ENCODE measurements around the gene RSAD1. TPM values are rescaled to one million over a fixed set of nuclear protein-coding genes. Genes with fewer than 3 reads are reported as not detected.

Gene RSAD1
- total RNA-seq, 2 donors from 2014 or later, result 26.6 to 35.8 TPM

DNA sequence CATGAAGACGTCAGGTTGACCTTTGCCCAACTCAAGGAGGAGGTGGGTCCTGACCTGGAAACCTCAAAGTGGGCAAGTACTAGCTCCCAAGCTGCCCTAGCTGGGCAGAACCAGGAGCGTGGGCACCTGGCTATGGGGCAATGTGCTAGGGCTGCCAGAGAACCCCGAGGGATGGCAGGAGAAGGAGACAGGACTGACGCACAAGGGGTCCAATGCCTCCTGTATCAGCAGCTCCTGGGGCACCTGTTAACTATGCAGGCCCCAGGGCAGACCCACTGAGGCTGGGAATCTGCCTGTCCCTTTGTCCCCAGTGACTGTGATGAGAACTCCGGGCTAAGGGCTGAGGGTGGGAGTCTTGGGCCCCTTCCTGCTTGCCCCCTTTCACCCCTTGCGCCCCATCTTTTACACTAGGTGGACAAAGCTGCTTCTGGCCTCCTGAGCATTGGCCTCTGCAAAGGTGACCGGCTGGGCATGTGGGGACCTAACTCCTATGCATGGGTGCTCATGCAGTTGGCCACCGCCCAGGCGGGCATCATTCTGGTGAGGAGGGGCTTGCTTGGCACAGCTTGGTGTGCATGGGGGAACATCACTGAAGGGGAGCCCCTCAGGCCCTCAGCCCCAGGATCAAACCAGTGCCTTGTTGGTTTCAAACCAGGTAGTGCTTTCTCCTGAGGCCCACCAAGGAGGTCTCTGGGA, 17.7 kb upstream of the RSAD1 start:
- no peak for DNase-seq
- H3K9ac ChIP-seq (ENCODE audit: extremely low read depth, low read length, poor library complexity, severe bottlenecking), result no peak overlapping the region
- H3K4me1 ChIP-seq (ENCODE audit: control insufficient read depth, insufficient read depth, low read length), result no peaks in the 10 kb centered on the region
- no peaks in the 10 kb centered on the region for H3K27me3 Mint-ChIP-seq (ENCODE audit: insufficient read depth)
- H3K9me3 Mint-ChIP-seq, result no peaks in the 10 kb centered on the region
- H3K4me3 ChIP-seq (ENCODE audit: low read length), result no peak overlapping the region
- H3K4me3 Mint-ChIP-seq, result no peak overlapping the region
- 93 to 96% methylated on average over 6 to 9 of the region's 9 CpGs for WGBS, 2 experiments (ENCODE audit: insufficient coverage in 1 of 2, insufficient read length in 1 of 2)
- H3K36me3 ChIP-seq (ENCODE audit: control insufficient read depth, insufficient read depth, low read length), result no peaks in the 10 kb centered on the region
- H3K27ac ChIP-seq (ENCODE audit: low read depth, low read length), result no peak overlapping the region
- H3K36me3 Mint-ChIP-seq (ENCODE audit: low read depth), result peaks cover 22% of the 10 kb centered on the region
- H3K27me3 ChIP-seq (ENCODE audit: control insufficient read depth, insufficient read depth, low read length, poor library complexity, severe bottlenecking), result no peaks in the 10 kb centered on the region
- TF ChIP-seq, protein P1, sequence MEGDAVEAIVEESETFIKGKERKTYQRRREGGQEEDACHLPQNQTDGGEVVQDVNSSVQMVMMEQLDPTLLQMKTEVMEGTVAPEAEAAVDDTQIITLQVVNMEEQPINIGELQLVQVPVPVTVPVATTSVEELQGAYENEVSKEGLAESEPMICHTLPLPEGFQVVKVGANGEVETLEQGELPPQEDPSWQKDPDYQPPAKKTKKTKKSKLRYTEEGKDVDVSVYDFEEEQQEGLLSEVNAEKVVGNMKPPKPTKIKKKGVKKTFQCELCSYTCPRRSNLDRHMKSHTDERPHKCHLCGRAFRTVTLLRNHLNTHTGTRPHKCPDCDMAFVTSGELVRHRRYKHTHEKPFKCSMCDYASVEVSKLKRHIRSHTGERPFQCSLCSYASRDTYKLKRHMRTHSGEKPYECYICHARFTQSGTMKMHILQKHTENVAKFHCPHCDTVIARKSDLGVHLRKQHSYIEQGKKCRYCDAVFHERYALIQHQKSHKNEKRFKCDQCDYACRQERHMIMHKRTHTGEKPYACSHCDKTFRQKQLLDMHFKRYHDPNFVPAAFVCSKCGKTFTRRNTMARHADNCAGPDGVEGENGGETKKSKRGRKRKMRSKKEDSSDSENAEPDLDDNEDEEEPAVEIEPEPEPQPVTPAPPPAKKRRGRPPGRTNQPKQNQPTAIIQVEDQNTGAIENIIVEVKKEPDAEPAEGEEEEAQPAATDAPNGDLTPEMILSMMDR (conservative IDR thresholded peaks at IDR 0.05), result no peak
- H3K27ac Mint-ChIP-seq, result no peak overlapping the region
- no peaks in the 10 kb centered on the region for H3K9me3 ChIP-seq (ENCODE audit: control insufficient read depth, low read length)
- H3K4me1 Mint-ChIP-seq, result peaks cover 8% of the 10 kb centered on the region

DNA sequence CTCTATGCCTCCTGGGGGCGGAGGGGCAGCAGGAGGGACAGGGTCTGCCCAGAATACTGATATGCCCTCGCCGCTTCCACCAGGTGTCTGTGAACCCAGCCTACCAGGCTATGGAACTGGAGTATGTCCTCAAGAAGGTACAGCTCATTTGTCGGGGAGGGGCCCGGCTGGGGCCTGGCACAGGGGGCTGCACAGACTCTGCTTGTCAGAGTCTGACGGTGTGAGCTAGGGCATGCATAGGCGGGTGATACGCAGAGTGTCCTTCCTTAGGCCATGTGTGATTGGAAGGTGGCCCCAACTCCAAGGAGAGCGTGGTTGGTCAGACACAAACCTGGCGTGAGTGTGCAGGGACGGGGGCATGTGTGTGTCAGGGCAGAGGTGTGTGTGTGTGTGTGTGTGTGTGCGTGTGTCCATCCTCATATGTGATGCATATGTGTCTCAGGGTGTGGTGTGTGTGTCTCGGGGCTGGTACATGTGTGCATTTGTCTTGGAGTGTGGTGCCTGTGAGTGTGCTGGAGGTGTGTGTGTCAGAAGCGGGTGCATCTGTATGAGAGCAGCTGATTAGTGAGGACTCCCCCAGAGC, 17.0 kb upstream of the RSAD1 start:
- H3K4me3 ChIP-seq (ENCODE audit: low read length), result no peak overlapping the region
- H3K36me3 ChIP-seq (ENCODE audit: control insufficient read depth, insufficient read depth, low read length), result no peaks in the 10 kb centered on the region
- H3K9me3 ChIP-seq (ENCODE audit: control insufficient read depth, low read length), result no peaks in the 10 kb centered on the region
- H3K27me3 ChIP-seq (ENCODE audit: control insufficient read depth, insufficient read depth, low read length, poor library complexity, severe bottlenecking), result no peaks in the 10 kb centered on the region
- 94 to 96% methylated on average over 5 to 13 of the region's 14 CpGs for WGBS, 2 experiments (ENCODE audit: insufficient coverage in 1 of 2, insufficient read length in 1 of 2)
- Mint-ChIP-seq H3K36me3 (ENCODE audit: low read depth) (peaks cover 23% of the 10 kb centered on the region), H3K4me3 (no peak overlapping the region), H3K9me3 (no peaks in the 10 kb centered on the region), H3K4me1 (peaks cover 8% of the 10 kb centered on the region), H3K27ac (no peak overlapping the region), H3K27me3 (ENCODE audit: insufficient read depth) (peaks cover 2% of the 10 kb centered on the region)
- TF ChIP-seq, protein P1 (conservative IDR thresholded peaks at IDR 0.05), result no peak
- no peak overlapping the region for H3K27ac ChIP-seq (ENCODE audit: low read depth, low read length)
- H3K9ac ChIP-seq (ENCODE audit: extremely low read depth, low read length, poor library complexity, severe bottlenecking), result no peak overlapping the region
- no peak for DNase-seq
- H3K4me1 ChIP-seq (ENCODE audit: control insufficient read depth, insufficient read depth, low read length), result no peaks in the 10 kb centered on the region

DNA sequence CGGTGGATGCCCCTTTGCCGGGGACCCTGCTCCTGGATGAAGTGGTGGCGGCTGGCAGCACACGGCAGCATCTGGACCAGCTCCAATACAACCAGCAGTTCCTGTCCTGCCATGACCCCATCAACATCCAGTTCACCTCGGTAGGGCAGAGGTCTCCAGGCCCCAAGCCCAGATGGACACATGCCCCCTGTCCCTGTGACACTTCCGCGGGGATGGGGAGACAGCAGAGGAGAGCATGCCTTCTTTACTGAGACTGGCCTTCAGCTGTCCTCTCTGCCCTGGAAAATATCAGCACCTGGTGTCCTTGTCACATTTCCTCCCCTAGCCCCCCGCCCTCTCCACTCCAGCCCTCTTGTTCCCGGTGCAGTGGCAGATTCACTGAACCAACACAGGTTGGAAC, 16.2 kb upstream of the RSAD1 start:
- Histone ChIP-seq H3K36me3 (ENCODE audit: control insufficient read depth, insufficient read depth, low read length) (no peaks in the 10 kb centered on the region), H3K4me1 (ENCODE audit: control insufficient read depth, insufficient read depth, low read length) (no peaks in the 10 kb centered on the region), H3K9me3 (ENCODE audit: control insufficient read depth, low read length) (no peaks in the 10 kb centered on the region), H3K9ac (ENCODE audit: extremely low read depth, low read length, poor library complexity, severe bottlenecking) (no peak overlapping the region), H3K4me3 (ENCODE audit: low read length) (no peak overlapping the region), H3K27me3 (ENCODE audit: control insufficient read depth, insufficient read depth, low read length, poor library complexity, severe bottlenecking) (no peaks in the 10 kb centered on the region), H3K27ac (ENCODE audit: low read depth, low read length) (no peak overlapping the region)
- DNase-seq, result no peak
- no peak overlapping the region for H3K4me3 Mint-ChIP-seq
- no peak overlapping the region for H3K27ac Mint-ChIP-seq
- TF ChIP-seq, protein P1 (conservative IDR thresholded peaks at IDR 0.05), result no peak
- H3K4me1 Mint-ChIP-seq, result peaks cover 15% of the 10 kb centered on the region
- peaks cover 11% of the 10 kb centered on the region for H3K27me3 Mint-ChIP-seq (ENCODE audit: insufficient read depth)
- 94 to 95% methylated on average over 7 to 9 of the region's 9 CpGs for WGBS, 2 experiments (ENCODE audit: insufficient coverage in 1 of 2, insufficient read length in 1 of 2)
- peaks cover 23% of the 10 kb centered on the region for H3K36me3 Mint-ChIP-seq (ENCODE audit: low read depth)
- no peaks in the 10 kb centered on the region for H3K9me3 Mint-ChIP-seq

Measured in endodermal cell (in vitro differentiated cells).